Esophagus muscularis mucosa (tissue), 4 donors: ENCODE results near the gene CCDC141. TPM values are rescaled to one million over a fixed set of nuclear protein-coding genes. Genes with fewer than 3 reads are reported as not detected.
"Not testable (repeated sequence)": the region's sequence is repeated elsewhere in the genome, so short reads cannot be mapped to it uniquely, and the experiment has no call there.

ENCODE experiments used
- DNase-seq: peaks from one replicate; pipeline ENCODE4 v3.0.0-alpha.2; 2017; ENCODE audit errors: extremely low spot score
- H3K27ac ChIP-seq, 4 donors: fragments of 200-600 bp; sonication (generic); replicated peaks in 1 of 4; 1 replicate in 3 of 4; 2 replicates in 1 of 4; pipeline ENCODE4 v1.5.1; 2016 to 2019; ENCODE audit warnings: mild to moderate bottlenecking in 1 of 4
- H3K27me3 ChIP-seq, 4 donors: fragments of 200-600 bp; sonication (generic); one replicate each; pipeline versions ENCODE4 v1.5.1 to v1.6.0; 2016 to 2019
- H3K36me3 ChIP-seq, 4 donors: fragments of 200-600 bp; sonication (generic); one replicate each; pipeline ENCODE4 v1.5.1; 2016 to 2019
- H3K4me1 ChIP-seq, 4 donors: fragments of 200-600 bp; sonication (generic); one replicate each; pipeline ENCODE4 v1.5.1; 2016 to 2019
- H3K4me3 ChIP-seq, 4 donors: fragments of 200-600 bp; sonication (generic); 1 replicate in 2 of 4; 2 replicates in 2 of 4; pipeline ENCODE4 v1.5.1; 2016 to 2019; ENCODE audit warnings: mild to moderate bottlenecking in 4 of 4, moderate library complexity in 1 of 4
- H3K9me3 ChIP-seq, 4 donors: fragments of 200-600 bp; sonication (generic); 1 replicate in 3 of 4; 2 replicates in 1 of 4; pipeline ENCODE4 v1.5.1; 2016 to 2019
- EP300 ChIP-seq: sonication (generic); formaldehyde crosslinking; IDR thresholded peaks from one replicate; pipeline ENCODE4 v1.6.1; 2017; ENCODE audit warnings: antibody characterized with exemption
- POLR2A ChIP-seq: fragments of 450-650 bp; IDR thresholded peaks from one replicate; pipeline ENCODE4 v1.6.1; 2017; ENCODE audit warnings: antibody characterized with exemption, moderate library complexity, mild to moderate bottlenecking, low read depth
- POLR2AphosphoS5 ChIP-seq, 2 donors: sonication (generic); formaldehyde crosslinking; IDR thresholded peaks; one replicate each; pipeline ENCODE4 v1.6.1; 2017; ENCODE audit warnings: antibody characterized with exemption in 2 of 2
- WGBS: methylation state at CpG from one replicate; pipeline ENCODE4 v1.1.5; 2018; 5-methylcytosine and 5-hydroxymethylcytosine counted together
- intact Hi-C: fragments of 100-400 bp; cut with DNase I; formaldehyde crosslinking; loops from one replicate; pipeline ENCODE4 v1.15.1; 2023
- total RNA-seq, 4 donors: library from RNA; depleted of rRNA; stranded (reverse); fragments of >200 nt; gene quantifications; one replicate each; pipeline versions ENCODE4 v1.1.0 to v1.2.1, GENCODE V29; 2016
- TF ChIP-seq, protein P1 (sequence below), 3 experiments: fragments of 200-600 bp in 2 of 3; fragments of 450-650 bp in 1 of 3; sonication (generic) in 2 of 3; IDR thresholded peaks; one replicate each; pipeline ENCODE4 v1.5.1; 2017 to 2019; ENCODE audit warnings: antibody characterized with exemption in 3 of 3, mild to moderate bottlenecking in 2 of 3, moderate library complexity in 1 of 3

Gene CCDC141, protein sequence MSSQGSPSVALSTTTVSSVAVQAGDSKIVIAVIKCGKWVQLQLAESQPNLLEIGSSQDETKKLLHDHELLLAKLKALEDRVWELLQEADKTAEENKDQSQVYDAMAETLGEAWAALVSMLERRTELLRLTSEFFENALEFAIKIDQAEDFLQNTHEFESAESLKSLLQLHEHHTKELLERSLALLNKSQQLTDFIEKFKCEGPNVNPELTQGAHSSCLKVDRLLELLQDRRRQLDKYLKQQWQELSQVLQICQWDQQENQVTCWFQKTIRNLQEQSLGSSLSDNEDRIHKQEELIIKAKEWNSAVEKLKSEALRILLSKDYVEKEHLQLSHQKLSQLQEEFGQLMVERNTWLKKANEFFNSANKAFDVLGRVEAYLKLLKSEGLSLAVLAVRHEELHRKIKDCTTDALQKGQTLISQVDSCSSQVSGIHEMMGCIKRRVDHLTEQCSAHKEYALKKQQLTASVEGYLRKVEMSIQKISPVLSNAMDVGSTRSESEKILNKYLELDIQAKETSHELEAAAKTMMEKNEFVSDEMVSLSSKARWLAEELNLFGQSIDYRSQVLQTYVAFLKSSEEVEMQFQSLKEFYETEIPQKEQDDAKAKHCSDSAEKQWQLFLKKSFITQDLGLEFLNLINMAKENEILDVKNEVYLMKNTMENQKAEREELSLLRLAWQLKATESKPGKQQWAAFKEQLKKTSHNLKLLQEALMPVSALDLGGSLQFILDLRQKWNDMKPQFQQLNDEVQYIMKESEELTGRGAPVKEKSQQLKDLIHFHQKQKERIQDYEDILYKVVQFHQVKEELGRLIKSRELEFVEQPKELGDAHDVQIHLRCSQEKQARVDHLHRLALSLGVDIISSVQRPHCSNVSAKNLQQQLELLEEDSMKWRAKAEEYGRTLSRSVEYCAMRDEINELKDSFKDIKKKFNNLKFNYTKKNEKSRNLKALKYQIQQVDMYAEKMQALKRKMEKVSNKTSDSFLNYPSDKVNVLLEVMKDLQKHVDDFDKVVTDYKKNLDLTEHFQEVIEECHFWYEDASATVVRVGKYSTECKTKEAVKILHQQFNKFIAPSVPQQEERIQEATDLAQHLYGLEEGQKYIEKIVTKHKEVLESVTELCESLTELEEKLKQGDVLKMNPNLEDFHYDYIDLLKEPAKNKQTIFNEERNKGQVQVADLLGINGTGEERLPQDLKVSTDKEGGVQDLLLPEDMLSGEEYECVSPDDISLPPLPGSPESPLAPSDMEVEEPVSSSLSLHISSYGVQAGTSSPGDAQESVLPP (N-terminal part only)
- total RNA-seq = 1 to 10 TPM; 2.7 to 8.7 (median 4.1) TPM

DNA sequence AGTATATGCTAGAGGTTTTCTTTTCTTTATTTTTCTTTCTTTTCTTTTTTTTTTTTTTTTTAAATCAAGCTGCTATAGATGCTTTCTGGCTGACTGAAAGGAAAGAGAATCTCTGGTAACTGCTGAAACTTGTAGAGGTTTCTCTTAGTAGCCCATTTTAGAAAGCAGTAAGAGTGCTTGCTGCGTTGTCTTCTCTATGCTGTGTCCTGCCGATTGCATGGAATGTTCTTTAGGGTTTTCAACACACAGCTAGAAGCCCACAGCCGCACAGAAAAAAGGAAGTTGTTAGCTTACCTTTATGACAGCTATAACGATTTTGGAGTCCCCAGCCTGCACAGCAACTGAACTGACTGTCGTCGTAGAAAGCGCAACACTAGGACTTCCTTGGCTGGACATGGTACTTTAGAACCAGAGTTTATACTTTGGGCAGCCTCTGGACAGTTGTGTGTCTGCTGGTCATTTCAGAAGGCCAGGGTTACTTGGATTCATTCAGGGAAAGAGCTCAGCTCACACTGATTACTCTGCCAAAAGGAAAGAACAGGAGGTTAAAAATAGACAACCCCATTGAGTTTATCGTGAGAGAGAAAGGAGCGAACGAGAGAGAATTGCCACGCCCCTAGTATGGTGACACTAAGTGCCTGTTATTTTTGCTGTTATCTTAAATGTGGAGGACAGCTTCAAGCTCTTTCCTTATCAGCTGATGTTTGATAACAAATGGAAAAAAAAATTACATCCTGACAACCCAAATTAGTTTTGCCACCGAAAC, at the start of gene CCDC141:
Gene CCDC141 (minus strand): TSS at position 592 of the 766 bp plus-strand sequence. CDS start 196 bp downstream, at position 396.
- H3K27me3 ChIP-seq = no peaks in the 10 kb centered on the region
- peak within 1 kb of the TSS; percentile 15 to 32 (median 20) for H3K27ac ChIP-seq
- no peaks in the 10 kb centered on the region for H3K9me3 ChIP-seq
- peak within 1 kb of the TSS; percentile 17 to 25 (median 20) for H3K4me3 ChIP-seq
- peaks cover 4 to 24% (median 23%) of the 10 kb centered on the region in 4 donors for H3K4me1 ChIP-seq
- DNase-seq = no peak
- TF ChIP-seq EP300 = no peak
- intact Hi-C loops = no loop called here
- H3K36me3 ChIP-seq = no peaks in the 10 kb centered on the region
- WGBS = 29% methylated on average over 12 of the region's 12 CpGs

DNA sequence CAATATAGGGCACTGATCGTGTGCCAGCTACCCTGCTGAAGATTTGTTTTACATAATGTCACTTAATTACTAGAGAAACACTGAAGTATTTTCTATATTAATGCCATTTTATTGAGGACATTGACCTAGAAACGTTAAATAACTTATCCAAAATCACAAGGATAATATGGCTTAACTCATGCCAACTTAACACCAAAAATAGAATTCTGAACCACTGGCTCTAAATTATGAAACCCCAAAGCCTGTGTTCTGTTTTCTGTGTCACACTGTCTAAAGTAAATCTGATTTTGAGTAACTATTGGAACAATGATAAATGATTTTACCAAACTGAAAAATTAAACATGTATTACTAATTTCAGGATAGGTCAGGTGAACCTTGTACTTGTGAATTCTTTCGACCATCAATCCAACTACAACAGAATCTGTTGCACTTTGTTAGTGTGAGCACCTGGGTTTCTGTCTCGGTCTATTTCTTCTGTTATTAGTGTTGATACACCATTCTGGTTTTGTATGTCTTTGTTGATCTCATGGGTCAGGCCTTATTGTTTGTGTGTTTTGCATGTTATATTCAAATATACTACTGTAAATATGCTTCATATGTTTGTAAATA, 48.2 kb upstream of the CCDC141 start:
- intact Hi-C loops = no loop called here

DNA sequence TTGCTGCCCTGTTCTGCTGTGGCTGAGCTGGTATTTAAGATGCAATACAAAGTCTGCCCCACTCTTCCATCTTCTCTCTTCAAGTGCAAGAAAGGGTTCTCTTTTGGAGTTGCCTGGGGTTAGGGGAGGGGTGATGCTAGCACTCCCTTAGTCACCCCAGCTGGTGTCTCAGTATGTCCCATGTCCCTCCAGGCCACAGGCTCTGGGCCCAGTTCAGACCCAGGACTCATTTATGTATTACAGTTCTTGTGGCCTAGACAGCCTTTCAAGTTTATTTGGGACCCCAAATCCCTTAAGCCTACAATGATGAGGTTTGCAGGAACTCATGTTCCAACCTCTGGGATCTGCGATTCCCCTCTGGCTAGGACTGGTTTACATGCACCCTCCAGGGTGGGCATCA, 47.2 kb upstream of the CCDC141 start:
- TF ChIP-seq, protein P1, sequence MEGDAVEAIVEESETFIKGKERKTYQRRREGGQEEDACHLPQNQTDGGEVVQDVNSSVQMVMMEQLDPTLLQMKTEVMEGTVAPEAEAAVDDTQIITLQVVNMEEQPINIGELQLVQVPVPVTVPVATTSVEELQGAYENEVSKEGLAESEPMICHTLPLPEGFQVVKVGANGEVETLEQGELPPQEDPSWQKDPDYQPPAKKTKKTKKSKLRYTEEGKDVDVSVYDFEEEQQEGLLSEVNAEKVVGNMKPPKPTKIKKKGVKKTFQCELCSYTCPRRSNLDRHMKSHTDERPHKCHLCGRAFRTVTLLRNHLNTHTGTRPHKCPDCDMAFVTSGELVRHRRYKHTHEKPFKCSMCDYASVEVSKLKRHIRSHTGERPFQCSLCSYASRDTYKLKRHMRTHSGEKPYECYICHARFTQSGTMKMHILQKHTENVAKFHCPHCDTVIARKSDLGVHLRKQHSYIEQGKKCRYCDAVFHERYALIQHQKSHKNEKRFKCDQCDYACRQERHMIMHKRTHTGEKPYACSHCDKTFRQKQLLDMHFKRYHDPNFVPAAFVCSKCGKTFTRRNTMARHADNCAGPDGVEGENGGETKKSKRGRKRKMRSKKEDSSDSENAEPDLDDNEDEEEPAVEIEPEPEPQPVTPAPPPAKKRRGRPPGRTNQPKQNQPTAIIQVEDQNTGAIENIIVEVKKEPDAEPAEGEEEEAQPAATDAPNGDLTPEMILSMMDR (IDR thresholded peaks at IDR 0.05) = no peak
- TF ChIP-seq POLR2AphosphoS5 (IDR thresholded peaks at IDR 0.05) (no peak), POLR2A (no peak)
- WGBS = 100% methylated on average over 1 of the region's 1 CpG
- intact Hi-C loops = no loop called here

More for the DNA sequence above, 48.2 kb upstream of the CCDC141 start:
- H3K36me3 ChIP-seq = no peaks in the 10 kb centered on the region
- TF ChIP-seq POLR2AphosphoS5 (IDR thresholded peaks at IDR 0.05) (no peak), POLR2A (no peak), EP300 (no peak)
- TF ChIP-seq, protein P1 (IDR thresholded peaks at IDR 0.05) = no peak
- no peak overlapping the region for H3K4me3 ChIP-seq
- H3K4me1 ChIP-seq = peaks cover 0 to 11% (median 3%) of the 10 kb centered on the region in 4 donors
- WGBS = 83% methylated on average over 4 of the region's 4 CpGs
- no peak for DNase-seq
- H3K27me3 ChIP-seq = no peaks in the 10 kb centered on the region
- H3K27ac ChIP-seq = no peak overlapping the region
- H3K9me3 ChIP-seq = peaks cover 0 to 2% (median under 1%) of the 10 kb centered on the region in 4 donors

DNA sequence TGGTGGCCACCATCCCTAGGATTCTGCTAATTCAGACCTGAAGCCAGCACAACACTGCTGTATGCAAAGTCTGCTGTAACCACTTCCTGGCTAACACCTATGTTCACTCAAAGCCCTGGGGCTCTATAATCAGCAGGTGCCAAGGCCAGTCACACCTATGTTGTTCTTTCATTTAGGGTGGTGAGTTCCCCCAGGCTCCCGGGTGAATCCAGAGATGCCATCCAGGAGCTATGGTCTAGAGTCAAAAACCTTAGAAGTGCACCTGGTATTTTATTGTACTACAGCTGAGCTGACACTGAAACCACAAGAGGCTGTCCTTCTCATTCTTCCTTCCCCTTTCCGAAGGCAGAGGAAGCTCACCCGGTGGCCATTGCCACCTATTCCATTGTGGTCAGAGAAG, 46.2 kb upstream of the CCDC141 start:
- intact Hi-C loops = no loop called here
- Histone ChIP-seq H3K4me1 (peaks cover 0 to 6% (median 3%) of the 10 kb centered on the region in 4 donors), H3K27me3 (no peaks in the 10 kb centered on the region), H3K9me3 (peaks cover 0 to 8% (median 3%) of the 10 kb centered on the region in 4 donors), H3K36me3 (no peaks in the 10 kb centered on the region), H3K4me3 (no peak overlapping the region), H3K27ac (no peak overlapping the region)
- no peak for DNase-seq
- TF ChIP-seq, protein P1 (IDR thresholded peaks at IDR 0.05) = no peak
- no peak for TF ChIP-seq POLR2A
- no peak for TF ChIP-seq POLR2AphosphoS5 (IDR thresholded peaks at IDR 0.05)
- TF ChIP-seq EP300 = no peak
- WGBS = 76% methylated on average over 3 of the region's 3 CpGs

More for the DNA sequence above, 47.2 kb upstream of the CCDC141 start:
- H3K36me3 ChIP-seq = no peaks in the 10 kb centered on the region
- H3K4me3 ChIP-seq = no peak overlapping the region
- H3K4me1 ChIP-seq = peaks cover 0 to 11% (median 3%) of the 10 kb centered on the region in 4 donors
- H3K27me3 ChIP-seq = no peaks in the 10 kb centered on the region
- DNase-seq = no peak
- no peak overlapping the region for H3K27ac ChIP-seq
- H3K9me3 ChIP-seq = peaks cover 0 to 8% (median 3%) of the 10 kb centered on the region in 4 donors

DNA sequence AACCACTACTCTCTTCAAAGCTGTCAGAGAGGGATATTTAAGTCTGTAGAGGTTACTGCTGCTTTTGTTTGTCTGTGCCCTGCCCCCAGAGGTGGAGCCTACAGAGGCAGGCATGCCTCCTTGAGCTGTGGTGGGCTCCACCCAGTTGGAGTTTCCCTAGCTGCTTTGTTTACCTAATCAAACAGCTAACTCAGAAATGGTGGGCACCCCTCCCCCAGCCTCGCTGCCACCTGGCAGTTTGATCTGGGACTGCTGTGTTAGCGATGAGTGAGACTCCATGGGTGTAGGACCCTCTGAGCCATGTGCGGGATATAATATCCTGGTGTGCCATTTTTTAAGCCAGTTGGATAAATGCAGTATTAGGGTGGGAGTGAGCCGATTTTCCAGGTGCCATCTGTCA, 43.0 kb upstream of the CCDC141 start:
- H3K4me3 ChIP-seq, intact Hi-C loops, H3K36me3 ChIP-seq, H3K4me1 ChIP-seq, H3K27ac ChIP-seq, H3K27me3 ChIP-seq, DNase-seq, H3K9me3 ChIP-seq: not testable (repeated sequence)
- WGBS = 92% methylated on average over 4 of the region's 4 CpGs
